NCI-H2227 (cell line): ENCODE data around the gene LGALS1.
A peak's percentile ranks its signal among the peaks of the same experiment; 100 is the strongest.

Experiments
- DNase-seq: peaks from one replicate; lab custom pipeline; 2025; ENCODE audit not compliant: unreplicated experiment; lab: John Stamatoyannopoulos, UW

LGALS1 gene

DNA sequence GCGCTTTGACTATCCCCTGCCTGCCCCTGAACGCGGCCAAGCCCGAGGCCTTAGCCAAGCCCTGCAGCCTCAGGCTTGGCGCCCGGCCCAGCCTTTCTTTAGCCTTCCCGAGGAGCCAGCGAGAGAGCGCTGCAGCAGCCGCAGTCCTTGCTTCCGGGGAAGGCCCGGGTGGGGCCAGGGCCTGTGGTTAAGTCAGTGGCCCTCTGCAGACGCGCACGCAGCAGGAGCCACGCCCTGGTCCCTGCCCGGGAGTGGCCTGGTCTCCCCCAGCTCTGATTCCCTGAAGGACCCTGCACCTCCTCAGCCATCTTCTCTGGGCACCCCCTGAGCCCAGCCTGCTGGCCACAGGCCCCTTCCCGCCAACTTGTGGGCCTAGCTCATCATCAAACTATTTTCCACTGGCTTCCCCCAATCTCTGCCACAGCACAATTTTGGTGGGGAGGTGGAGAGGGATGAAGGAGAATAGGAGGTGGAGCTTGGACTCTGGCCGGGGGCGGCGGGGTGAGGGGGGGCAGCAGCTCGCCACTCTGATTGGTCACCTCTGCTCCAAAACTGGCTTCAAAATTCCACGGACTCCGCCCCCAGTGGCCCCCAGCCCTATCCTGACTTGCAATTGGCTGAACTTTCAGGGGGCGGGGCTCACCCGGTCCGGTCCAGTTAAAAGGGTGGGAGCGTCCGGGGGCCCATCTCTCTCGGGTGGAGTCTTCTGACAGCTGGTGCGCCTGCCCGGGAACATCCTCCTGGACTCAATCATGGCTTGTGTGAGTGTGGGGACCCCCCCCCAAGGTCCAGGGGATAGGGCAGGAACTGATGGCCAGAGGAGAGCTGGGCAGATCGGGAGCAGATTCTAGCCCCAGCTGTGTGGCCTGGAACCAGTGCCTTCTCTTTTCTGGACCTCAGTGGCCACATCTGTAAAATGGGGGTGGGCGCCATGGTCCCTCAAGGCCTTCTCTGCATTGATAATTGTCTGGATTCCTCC lies at the start of gene LGALS1:
LGALS1 (plus strand) TSS at position 686 of the 979 bp plus-strand sequence; CDS start at position 753, 67 bp downstream.
- DNase-seq = peak; percentile 47

DNA sequence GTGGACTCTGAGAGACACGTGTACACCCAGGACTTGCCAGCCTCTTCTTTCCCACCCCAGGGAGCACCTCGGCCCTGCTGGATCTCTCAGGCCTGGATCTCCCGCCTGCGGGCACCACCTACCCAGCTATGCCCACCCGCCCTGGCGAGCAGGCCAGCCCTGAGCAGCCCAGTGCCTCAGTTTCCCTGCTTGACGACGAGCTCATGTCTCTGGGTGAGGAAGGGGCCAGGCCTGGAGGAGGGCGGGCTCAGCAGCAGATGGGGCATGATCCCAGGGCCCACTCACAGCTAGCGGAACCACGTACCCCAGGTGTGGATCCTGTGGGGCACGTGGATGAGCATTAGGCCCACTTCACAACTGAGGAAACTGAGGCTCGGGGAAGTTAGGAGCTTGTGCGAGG lies 49.7 kb upstream of the LGALS1 start:
- no peak for DNase-seq

DNA sequence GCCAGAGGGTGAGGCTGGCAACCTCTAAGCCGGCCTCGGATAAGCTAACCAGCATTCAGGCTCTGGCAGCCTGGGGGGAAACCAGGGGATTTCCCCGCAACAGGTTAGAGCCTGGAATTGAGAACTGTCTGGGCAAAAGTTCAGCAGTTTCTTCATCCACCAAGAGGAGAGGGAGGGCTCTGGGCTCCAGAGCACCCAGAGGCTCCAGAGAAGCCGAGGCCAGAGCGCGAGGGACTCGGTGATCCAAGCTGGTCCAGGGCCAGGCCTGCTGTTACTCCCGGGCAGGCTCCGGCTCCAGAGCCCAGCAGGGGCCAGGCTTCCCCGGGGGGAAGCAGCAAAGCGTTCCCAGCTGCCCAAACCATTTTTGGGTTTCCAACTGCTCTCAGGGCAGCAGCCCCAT lies 49.3 kb upstream of the LGALS1 start:
- DNase-seq = no peak

DNA sequence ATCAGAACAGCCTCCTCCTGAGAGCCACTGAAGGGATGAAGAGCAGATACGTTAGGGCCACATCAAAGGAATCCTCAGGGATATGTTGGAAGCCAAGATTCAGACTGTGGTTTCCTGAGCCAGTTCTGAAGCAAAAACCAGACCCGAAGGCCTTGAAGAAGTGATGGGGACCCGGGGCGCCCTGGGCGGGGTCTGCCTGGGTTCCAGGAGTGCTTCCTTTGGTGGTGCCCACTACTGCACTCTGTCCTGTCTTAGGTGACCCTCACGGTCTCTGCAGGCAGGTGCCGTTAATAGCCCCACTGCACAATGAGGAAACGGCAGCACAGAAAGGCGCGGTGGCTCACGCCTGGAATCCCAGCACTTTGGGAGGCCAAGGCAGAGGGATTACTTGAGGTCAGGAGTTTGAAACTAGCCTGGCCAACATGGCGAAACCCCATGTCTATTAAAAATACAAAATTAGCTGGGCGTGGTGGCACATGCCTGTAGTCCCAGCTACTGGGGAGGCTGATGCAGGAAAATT lies 48.8 kb upstream of the LGALS1 start:
- no peak for DNase-seq

GRCh38 chr22:37627121-37627520 lies 48.3 kb upstream of the LGALS1 start:
- DNase-seq = no peak

DNA sequence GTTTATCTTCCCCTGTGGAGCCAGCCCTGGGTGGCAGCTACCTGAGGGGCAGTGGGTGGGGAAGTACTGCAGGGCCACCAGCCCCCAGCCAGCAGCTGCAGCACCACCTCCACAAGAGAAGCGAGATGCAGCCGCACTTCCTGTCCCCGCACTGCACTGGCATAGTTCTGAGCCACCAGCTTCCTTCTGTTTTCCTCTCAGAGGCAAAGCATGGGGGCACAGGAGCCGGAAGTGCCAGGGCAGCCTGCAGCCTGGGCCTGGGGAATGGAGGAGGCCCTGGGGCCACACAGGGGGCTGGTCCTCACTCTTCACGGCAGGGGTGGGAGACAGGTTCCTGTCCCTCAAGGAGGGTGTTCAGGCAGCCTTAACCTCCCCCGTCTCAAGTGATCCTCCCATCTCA lies 47.9 kb upstream of the LGALS1 start:
- no peak for DNase-seq

- DNase-seq = no peak
These were observed 46.6 kb upstream of the LGALS1 start for GRCh38 chr22:37628830-37629229.

DNA sequence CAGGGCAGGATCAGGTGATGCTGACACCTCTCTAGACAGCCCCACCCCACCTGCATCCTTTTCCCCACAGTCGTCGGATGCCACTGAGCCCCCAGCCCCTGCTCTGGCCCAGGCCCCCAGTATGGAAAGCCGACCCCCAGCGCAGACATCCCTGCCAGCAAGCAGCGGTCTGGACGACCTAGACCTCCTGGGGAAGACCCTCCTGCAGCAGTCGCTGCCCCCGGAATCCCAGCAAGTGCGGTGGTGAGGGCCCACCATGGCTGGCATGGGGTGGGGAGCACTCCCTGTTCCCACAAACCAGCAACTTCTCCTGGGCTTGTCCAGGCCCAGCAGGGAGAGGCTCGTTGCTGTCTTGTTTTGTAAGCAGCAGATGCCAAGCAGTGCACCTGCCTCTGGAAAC lies 45.5 kb upstream of the LGALS1 start:
- DNase-seq = no peak

DNA sequence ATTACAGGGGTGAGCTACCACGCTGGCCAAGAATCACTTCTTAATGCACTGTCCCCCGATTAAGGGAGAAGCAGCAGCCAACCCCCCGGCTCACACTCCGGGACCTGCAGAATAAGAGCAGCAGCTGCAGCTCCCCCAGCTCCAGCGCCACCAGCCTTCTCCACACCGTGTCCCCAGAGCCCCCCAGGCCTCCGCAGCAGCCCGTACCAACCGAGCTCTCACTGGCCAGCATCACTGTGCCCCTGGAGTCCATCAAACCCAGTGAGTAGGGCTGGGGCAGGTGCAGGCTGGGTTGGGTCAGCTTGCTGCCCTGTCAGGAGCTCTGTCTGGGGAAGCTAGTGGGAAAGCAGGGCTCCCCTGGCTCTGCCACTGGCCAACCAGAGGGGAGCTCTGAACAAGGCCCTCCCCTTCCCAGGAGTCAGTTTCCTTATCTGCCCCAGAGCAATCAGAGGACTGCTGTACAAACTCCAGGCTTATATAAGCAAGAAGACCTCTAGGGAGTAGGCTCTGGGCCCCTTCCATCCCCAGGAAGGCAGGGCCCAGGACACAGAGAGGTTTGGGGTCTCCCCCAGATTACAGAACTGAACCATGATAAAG lies 44.5 kb upstream of the LGALS1 start:
- no peak for DNase-seq

DNA sequence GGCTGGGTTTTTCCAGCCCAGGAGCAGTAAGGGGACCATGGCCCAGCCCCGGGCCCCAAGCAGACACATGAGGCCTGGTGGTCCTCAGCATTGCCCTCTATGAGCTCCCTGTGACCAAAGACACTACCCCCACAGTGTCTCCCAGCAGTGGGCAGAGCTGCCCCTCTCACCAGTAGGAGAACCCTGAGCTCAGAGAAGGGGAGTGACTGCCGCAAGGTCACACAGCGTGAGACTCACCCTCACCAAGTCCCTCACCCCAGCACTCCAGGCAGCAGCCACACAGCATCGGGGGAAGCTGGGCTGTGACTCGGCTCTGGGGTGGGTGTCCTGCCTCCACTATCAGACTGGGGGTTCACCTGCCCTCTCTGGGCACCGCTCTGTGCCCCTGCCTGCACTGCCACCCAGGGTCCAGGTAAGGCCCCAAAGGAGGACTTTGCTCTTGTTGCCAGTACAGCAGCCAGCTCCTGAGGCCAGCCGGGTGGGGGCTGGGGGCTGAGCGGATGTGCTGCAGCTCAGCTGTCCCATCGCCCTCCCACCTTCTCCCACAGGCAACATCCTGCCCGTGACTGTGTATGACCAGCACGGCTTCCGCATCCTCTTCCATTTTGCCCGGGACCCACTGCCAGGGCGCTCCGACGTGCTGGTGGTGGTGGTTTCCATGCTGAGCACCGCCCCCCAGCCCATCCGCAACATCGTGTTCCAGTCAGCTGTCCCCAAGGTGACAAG lies 43.8 kb upstream of the LGALS1 start:
- DNase-seq = no peak

GRCh38 chr22:37632174-37633088 lies 43.0 kb upstream of the LGALS1 start:
- no peak for DNase-seq

DNA sequence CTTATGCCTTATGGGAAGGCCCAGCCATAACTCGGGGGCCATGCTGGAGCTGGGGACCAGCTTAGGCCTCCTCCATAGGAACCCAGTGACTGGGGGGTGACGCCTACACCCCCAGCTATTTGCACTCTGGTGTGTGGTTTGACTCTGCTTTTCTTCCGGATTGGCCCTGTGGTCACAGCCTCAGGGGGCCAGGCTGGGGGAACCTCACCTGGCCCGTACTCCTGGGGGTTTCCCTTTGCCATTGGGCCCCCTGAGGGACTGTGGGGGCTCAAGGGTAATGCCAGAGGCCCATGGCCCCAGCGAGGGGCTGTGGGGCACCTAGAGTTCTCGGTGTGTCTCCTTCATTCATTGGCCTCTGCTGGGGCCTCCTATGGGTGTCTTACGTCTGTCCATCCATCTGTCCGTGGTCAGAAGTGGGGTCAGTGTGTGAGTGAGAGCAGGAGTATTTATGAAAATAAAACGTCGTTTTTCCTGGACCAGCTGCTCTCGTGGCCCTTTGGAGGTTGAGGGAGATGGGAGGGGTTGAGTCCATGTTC lies 42.3 kb upstream of the LGALS1 start:
- DNase-seq = no peak

- peak; percentile 49 for DNase-seq
These were observed 41.6 kb upstream of the LGALS1 start for GRCh38 chr22:37633625-37634416.

GRCh38 chr22:37634417-37634924 lies 41.0 kb upstream of the LGALS1 start:
- DNase-seq = no peak

DNA sequence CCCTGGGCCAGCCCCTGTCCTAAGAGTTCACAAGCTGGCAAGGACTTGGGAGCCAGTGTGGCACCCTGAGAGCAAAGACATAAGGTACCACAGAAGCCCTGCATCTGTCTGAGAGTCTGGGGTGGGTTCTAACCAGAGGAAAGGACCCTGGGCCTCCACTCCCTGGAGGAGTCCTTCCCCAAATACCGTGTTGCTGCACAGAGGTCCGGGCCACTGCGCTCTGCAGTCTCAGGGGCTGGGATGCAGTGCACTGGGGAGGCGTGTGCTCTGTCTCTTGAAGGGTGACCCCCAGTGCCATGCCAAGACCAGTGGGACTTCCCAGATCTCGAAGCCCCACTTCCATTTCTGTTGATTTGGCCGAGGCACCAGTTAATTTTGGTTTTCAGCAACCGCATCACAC lies 40.3 kb upstream of the LGALS1 start:
- no peak for DNase-seq

DNA sequence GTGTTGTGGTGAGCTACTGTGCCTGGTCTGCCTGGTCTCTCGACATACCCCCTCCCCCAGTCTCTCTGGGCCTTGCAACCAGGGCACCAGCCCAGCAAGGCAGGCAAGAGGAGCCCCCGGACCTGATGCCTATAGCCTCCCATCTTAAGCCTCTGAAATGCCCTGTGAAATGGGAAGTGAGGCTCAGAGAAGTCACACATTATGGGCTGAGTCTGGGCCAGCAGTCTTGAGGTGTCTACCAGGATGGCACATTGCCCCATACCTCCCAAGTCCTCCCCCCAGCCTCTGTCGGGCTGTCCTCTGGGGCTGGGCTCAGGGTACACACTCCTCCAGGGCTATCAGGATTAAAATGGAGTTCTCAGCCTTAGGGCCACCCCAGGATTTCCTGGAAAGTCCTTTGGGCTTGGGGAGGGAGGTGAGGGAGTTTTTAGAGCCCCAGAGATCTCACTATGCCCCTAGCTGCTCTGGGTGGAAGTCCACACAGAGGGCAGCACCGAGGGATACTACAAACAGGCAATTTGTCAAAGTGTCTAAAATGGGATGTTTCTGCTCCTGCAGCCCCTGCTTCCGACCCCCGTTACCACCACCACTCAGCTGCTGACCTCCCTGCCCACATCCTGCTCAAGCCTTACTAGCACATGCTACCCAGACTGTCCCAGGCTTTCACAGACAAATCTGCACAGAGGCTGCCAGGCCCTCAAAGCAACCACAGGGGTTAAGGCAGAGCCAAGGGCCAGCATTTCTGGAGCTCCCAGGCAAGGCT lies 39.1 kb upstream of the LGALS1 start:
- DNase-seq = peak; percentile 10

DNA sequence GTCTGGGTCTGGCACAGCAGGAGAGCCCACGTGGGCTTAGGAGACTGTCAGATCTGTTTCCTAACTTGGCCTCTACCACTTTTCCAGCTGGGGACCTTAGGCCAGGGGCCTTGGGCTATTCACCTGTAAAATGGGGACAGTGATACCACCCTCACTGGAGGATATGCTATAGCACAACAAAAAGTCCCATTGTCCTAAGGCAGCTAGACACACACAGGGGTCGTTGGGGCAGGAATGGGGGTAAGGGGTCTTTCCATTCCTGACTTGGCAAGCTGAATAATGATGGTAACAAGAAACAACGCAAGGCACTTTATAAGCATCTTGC lies 38.5 kb upstream of the LGALS1 start:
- no peak for DNase-seq

DNA sequence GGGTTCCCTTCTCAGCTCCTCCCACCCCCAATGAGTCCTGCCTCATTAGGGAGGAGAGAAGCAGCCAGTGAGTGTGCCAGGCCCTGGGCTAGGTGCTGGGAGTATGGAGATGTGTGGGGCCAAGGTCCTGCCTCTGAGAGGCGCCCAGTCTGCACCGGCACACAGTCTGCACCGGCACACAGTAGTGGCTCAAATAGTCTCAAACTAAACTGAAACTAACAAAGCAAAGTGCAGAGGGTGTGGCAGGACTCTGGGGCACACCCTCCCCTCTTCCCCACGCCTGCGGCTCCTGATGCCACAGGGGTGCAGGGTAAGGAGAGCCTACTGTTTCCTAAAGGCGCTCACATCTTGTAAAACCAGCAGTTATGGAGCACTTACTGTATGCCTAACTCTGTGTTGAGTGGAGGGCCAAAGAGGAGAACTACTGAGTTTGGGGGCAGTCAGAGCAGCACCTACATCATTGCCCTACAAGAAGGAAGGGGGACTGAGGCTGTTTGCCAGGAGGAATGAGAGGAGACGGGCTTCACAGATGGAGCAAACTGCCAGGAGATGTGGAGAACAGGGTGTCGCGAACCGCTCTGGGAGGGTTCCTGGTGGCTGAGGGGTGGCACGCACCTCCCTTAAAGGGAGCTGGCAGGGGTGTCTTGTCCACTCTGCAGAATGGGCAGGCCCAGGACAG lies 36.9 kb upstream of the LGALS1 start:
- DNase-seq = no peak
